D721Med (cell line): ENCODE measurements around the gene PTPRM.

Experiments
- DNase-seq: peaks from one replicate; pipeline ENCODE4 v3.0.0; 2011; ENCODE audit warnings: low spot score; ENCODE audit not compliant: insufficient read length
- FAIRE-seq: peaks from 2 replicates; lab custom pipeline; 2011; peaks lifted over from hg19 to GRCh38; lab: Jason Lieb, UNC
- TF ChIP-seq, protein P1 (sequence below): IDR thresholded peaks from 2 replicates; pipeline ENCODE4 v1.5.1; 2012; ENCODE audit warnings: mild to moderate bottlenecking, control low read depth; ENCODE audit not compliant: insufficient read depth; ENCODE audit errors: missing control alignments

PTPRM gene

DNA sequence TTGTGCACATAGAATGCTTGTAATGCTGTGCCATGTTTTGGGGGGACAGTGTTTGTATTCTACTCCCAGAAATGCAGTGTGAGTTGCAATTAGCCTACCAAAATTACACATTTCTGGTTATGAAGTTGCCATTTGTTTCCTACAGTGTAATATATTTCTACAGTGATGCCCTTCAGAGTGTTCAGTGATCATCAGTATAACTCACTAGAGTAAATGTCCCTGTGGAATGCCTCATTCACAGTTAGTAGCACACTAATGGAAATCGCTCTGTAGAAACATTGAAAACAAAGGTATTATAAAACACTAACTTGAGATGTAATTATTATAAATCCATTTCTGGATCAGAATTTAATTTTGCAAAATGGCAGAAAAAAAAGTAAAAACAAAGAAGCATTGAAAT, 498.7 kb downstream of the PTPRM start:
- DNase-seq = no peak
- no peak for FAIRE-seq

DNA sequence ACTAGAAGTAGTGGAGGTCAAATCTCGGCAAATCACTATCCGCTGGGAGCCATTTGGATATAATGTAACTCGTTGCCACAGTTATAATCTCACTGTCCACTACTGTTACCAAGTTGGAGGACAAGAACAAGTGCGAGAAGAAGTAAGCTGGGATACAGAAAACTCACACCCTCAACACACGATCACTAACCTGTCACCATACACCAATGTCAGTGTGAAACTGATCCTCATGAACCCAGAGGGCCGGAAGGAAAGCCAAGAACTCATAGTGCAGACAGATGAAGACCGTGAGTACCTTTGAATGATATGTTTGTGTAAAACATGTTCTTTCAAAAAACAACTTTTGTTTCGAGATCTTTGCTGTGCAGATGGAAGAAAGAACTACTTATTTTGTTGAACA, 502.6 kb downstream of the PTPRM start:
- TF ChIP-seq, protein P1, sequence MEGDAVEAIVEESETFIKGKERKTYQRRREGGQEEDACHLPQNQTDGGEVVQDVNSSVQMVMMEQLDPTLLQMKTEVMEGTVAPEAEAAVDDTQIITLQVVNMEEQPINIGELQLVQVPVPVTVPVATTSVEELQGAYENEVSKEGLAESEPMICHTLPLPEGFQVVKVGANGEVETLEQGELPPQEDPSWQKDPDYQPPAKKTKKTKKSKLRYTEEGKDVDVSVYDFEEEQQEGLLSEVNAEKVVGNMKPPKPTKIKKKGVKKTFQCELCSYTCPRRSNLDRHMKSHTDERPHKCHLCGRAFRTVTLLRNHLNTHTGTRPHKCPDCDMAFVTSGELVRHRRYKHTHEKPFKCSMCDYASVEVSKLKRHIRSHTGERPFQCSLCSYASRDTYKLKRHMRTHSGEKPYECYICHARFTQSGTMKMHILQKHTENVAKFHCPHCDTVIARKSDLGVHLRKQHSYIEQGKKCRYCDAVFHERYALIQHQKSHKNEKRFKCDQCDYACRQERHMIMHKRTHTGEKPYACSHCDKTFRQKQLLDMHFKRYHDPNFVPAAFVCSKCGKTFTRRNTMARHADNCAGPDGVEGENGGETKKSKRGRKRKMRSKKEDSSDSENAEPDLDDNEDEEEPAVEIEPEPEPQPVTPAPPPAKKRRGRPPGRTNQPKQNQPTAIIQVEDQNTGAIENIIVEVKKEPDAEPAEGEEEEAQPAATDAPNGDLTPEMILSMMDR = no peak
- DNase-seq = no peak
- FAIRE-seq = peak; percentile 35

More for the DNA sequence above, 498.7 kb downstream of the PTPRM start:
- TF ChIP-seq, protein P1 = no peak

DNA sequence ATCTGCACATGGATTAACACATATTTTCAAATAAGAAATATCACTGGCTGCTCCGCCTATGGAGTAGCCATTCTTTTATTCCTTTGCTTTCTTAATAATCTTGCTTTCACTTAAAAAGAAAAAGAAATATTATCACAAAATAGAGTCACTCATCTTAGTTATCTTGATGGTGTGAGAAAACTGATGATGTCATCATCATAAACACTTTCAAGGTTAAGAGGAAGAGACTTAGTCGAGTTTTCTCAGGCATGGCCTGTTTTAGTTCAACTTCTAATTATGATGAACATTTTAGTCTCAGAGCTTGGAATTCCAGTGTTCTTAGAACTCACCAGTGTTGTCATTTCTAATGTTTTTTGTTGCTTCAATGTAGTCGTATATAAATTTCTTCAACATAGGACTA, 506.1 kb downstream of the PTPRM start:
- FAIRE-seq = peak; percentile 67
- TF ChIP-seq, protein P1 = no peak
- DNase-seq = no peak

DNA sequence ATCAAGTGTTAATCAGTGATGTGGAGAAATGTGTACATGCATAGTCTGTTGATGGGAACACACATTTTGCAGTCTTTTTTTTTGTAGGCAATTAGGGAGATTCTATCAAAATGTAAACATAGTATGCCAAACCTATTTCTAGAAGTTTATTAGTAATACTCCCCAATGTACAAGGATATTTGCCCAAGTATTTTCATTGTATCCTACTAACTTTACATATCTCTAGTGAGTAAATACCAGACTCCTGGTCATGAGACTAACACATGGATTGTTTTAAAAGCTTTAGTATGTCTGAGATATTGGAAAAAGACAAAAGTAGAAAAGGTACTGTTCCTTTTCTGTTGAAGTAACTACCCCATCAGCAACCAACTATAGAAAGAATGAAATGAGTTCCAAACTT, 513.0 kb downstream of the PTPRM start:
- TF ChIP-seq, protein P1 = no peak
- no peak for DNase-seq
- FAIRE-seq = no peak

DNA sequence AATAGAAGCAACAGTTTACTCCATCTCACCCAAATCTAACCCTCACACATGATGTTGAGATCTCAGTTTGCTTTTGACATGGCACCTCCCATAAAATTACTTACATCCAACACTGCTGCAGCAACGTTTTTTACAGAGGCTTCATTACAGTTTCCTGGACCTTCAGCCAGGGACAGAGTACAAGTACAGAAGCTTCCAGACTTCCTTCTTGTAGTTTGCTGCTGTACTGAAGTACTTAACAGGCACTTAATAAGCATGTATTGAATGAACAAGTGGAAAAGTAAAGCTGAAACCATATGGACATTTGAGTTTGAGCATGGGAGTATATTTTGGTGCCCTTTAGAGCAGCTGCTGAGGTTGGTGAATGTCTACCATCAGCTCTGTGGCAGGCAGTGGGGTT, 514.2 kb downstream of the PTPRM start:
- FAIRE-seq (no peak), DNase-seq (no peak)
- TF ChIP-seq, protein P1 = no peak

DNA sequence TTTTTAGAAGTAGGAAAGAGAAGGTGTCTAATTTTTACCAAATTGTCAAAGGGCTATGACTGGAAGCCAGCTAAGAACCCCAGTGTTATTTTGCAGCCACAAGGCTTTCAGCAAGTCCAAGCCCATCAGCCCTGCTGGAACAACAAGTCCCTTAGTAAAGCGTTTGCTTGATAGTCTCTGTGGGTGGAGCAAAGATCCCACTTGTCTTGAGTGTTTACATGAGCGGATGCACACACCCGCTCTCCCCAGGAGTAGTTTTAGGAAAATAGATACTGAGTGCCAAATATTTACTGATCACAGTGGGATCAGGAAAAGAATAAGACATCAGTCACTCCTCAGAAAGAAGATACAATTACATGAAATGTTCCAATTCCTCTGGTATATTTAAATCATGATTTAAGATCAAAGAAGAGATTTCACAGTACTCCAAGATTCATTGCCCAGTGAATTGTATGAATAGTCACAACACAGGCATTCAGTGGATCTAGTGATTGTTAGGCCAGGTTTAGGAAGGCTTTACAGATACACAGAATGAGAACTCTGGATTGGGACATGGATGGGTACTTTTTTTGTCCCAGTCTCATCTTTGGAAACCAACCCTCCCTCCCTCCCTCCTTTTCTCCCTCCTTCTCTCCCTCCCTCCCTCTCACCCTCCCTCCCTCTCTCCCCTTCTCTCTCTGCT, 514.9 kb downstream of the PTPRM start:
- FAIRE-seq (no peak), DNase-seq (no peak)
- TF ChIP-seq, protein P1 = no peak

DNA sequence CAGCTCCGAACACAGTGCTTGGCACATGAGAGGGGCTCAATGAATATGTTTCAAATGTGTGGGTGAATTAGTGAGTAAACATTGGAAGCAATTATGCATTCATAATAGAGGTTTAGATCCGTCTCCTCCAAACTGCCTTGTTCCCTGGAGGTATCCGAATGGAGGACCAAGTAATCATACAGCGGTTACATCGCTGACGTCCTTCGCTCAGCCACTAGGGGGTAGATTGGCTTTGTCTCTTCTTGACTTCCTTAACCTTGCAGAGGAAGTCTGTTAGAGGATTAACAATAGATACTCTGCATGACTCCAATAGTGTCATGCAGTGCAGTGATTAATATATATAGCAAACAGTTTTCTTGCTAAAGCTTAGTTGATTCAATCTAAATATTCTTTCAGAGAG, 517.0 kb downstream of the PTPRM start:
- DNase-seq (no peak), FAIRE-seq (no peak)
- TF ChIP-seq, protein P1 = peak; percentile 14
